WTC11 (cell line): ENCODE measurements around the gene DSG2.

ENCODE experiments used
- MAX ChIP-seq: sonication (generic); formaldehyde crosslinking; IDR thresholded peaks from 2 replicates; pipeline ENCODE4 v1.8.0; 2022; ENCODE audit warnings: mild to moderate bottlenecking, missing genetic modification reagents
- TEAD4 ChIP-seq: sonication (generic); formaldehyde crosslinking; IDR thresholded peaks from 2 replicates; pipeline ENCODE4 v1.8.0; 2022; ENCODE audit warnings: mild to moderate bottlenecking, missing genetic modification reagents
- TF ChIP-seq, protein P1 (sequence below): sonication (generic); formaldehyde crosslinking; IDR thresholded peaks from 2 replicates; pipeline ENCODE4 v1.8.0; 2022; ENCODE audit warnings: missing genetic modification reagents
- TF ChIP-seq, protein P2 (sequence below): fragments of 200-600 bp; IDR thresholded peaks from 2 replicates; pipeline ENCODE4 v1.8.0; 2022; ENCODE audit warnings: antibody characterized with exemption
- TF ChIP-seq, protein P3 (sequence below): sonication (generic); formaldehyde crosslinking; IDR thresholded peaks from 2 replicates; pipeline ENCODE4 v1.8.1; 2023; ENCODE audit warnings: mild to moderate bottlenecking, missing genetic modification reagents, moderate library complexity

DNA sequence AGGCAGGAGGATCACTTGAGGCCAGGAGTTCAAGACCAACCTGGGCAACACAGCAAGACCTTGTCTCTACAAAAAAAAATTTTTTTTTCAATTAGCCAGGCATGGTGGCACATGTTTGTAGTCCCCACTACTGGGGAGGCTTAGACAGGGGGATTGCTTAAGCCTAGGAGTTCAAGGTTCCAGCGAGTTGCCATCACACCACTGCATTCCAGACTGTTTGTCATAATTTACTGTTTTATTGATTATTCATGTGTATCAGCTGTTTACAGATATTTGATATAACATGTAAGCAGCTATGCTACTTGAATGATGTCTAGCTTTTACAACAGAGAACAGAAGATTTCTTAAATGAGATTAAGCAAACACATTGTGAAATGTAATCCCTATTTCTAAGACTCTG is 35.3 kb downstream of the DSG2 start:
- TF ChIP-seq, protein P1, sequence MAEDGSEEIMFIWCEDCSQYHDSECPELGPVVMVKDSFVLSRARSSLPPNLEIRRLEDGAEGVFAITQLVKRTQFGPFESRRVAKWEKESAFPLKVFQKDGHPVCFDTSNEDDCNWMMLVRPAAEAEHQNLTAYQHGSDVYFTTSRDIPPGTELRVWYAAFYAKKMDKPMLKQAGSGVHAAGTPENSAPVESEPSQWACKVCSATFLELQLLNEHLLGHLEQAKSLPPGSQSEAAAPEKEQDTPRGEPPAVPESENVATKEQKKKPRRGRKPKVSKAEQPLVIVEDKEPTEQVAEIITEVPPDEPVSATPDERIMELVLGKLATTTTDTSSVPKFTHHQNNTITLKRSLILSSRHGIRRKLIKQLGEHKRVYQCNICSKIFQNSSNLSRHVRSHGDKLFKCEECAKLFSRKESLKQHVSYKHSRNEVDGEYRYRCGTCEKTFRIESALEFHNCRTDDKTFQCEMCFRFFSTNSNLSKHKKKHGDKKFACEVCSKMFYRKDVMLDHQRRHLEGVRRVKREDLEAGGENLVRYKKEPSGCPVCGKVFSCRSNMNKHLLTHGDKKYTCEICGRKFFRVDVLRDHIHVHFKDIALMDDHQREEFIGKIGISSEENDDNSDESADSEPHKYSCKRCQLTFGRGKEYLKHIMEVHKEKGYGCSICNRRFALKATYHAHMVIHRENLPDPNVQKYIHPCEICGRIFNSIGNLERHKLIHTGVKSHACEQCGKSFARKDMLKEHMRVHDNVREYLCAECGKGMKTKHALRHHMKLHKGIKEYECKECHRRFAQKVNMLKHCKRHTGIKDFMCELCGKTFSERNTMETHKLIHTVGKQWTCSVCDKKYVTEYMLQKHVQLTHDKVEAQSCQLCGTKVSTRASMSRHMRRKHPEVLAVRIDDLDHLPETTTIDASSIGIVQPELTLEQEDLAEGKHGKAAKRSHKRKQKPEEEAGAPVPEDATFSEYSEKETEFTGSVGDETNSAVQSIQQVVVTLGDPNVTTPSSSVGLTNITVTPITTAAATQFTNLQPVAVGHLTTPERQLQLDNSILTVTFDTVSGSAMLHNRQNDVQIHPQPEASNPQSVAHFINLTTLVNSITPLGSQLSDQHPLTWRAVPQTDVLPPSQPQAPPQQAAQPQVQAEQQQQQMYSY: no peak
- TF ChIP-seq TEAD4 (CRISPR knock-in tag) (no peak), MAX (CRISPR knock-in tag) (no peak)
- TF ChIP-seq, protein P2, sequence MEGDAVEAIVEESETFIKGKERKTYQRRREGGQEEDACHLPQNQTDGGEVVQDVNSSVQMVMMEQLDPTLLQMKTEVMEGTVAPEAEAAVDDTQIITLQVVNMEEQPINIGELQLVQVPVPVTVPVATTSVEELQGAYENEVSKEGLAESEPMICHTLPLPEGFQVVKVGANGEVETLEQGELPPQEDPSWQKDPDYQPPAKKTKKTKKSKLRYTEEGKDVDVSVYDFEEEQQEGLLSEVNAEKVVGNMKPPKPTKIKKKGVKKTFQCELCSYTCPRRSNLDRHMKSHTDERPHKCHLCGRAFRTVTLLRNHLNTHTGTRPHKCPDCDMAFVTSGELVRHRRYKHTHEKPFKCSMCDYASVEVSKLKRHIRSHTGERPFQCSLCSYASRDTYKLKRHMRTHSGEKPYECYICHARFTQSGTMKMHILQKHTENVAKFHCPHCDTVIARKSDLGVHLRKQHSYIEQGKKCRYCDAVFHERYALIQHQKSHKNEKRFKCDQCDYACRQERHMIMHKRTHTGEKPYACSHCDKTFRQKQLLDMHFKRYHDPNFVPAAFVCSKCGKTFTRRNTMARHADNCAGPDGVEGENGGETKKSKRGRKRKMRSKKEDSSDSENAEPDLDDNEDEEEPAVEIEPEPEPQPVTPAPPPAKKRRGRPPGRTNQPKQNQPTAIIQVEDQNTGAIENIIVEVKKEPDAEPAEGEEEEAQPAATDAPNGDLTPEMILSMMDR: no peak
- TF ChIP-seq, protein P3, sequence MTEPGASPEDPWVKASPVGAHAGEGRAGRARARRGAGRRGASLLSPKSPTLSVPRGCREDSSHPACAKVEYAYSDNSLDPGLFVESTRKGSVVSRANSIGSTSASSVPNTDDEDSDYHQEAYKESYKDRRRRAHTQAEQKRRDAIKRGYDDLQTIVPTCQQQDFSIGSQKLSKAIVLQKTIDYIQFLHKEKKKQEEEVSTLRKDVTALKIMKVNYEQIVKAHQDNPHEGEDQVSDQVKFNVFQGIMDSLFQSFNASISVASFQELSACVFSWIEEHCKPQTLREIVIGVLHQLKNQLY (CRISPR knock-in tag): no peak
